ENCODE measurements around the gene SERPINA3. TPM values are rescaled to one million over a fixed set of nuclear protein-coding genes. Genes with fewer than 3 reads are reported as not detected.

The SERPINA3 gene
- total and polyA plus RNA-seq, 12 donors, result 1.0 to 408 (median 13.4) TPM

GRCh38 chr14:94649543-94650443 lies 37.6 kb downstream of the SERPINA3 start:
- no peak for DNase-seq
- TF ChIP-seq CTCF (IDR thresholded peaks at IDR 0.05), result no peak
- no peak overlapping the region for H3K27ac ChIP-seq
- intact Hi-C loops (cut with DNase I), result loop anchor here in 1 of 10 donors (5.0 kb wide), 1 partner anchor 1073 kb away; no protein-coding TSS in a partner anchor
- H3K9me3 ChIP-seq, result peaks cover 0 to 23% (median 7%) of the 10 kb centered on the region in 11 donors
- ATAC-seq, result no peak
- H3K27me3 ChIP-seq, result peaks cover 0 to 4% (median 0%) of the 10 kb centered on the region in 7 donors
- H3K4me1 ChIP-seq, result peaks cover 0 to 6% (median 0%) of the 10 kb centered on the region in 9 donors
- no peaks in the 10 kb centered on the region for H3K36me3 ChIP-seq
- WGBS, 2 donors, result 82 to 84% methylated on average over 13 of the region's 13 CpGs
- H3K4me3 ChIP-seq, result no peak overlapping the region

- peaks cover 0 to 4% (median 0%) of the 10 kb centered on the region in 7 donors for H3K27me3 ChIP-seq
- peaks cover 0 to 6% (median 0%) of the 10 kb centered on the region in 9 donors for H3K4me1 ChIP-seq
- TF ChIP-seq CTCF (IDR thresholded peaks at IDR 0.05), result no peak
- H3K9me3 ChIP-seq, result peaks cover 0 to 23% (median 7%) of the 10 kb centered on the region in 11 donors
- intact Hi-C loops (cut with DNase I), result no loop called here
- no peak overlapping the region for H3K27ac ChIP-seq
- ATAC-seq (no peak), DNase-seq (no peak)
- WGBS, 2 donors, result 66 to 69% methylated on average over 3 of the region's 3 CpGs
- no peak overlapping the region for H3K4me3 ChIP-seq
- H3K36me3 ChIP-seq, result no peaks in the 10 kb centered on the region
Measured at GRCh38 chr14:94650444-94650775, 38.2 kb downstream of the SERPINA3 start.

- Histone ChIP-seq H3K4me1 (peaks cover 0 to 6% (median 0%) of the 10 kb centered on the region in 9 donors), H3K36me3 (no peaks in the 10 kb centered on the region), H3K27me3 (peaks cover 0 to 4% (median 0%) of the 10 kb centered on the region in 7 donors), H3K9me3 (peaks cover 0 to 23% (median 7%) of the 10 kb centered on the region in 11 donors), H3K27ac (no peak overlapping the region), H3K4me3 (no peak overlapping the region)
- intact Hi-C loops (cut with DNase I), result no loop called here
- no peak for TF ChIP-seq CTCF (IDR thresholded peaks at IDR 0.05)
- WGBS, 2 donors, result 58 to 59% methylated on average over 9 of the region's 9 CpGs
- DNase-seq (no peak), ATAC-seq (peak in 3 of 8 donors; percentile 24 to 33 (median 30))
Measured at GRCh38 chr14:94650806-94651805, 38.9 kb downstream of the SERPINA3 start.

GRCh38 chr14:94653321-94653720 lies 41.1 kb downstream of the SERPINA3 start:
- no peaks in the 10 kb centered on the region for H3K4me1 ChIP-seq
- no peak for TF ChIP-seq CTCF (IDR thresholded peaks at IDR 0.05)
- 81 to 86% methylated on average over 5 of the region's 5 CpGs for WGBS, 2 donors
- ATAC-seq, result no peak
- intact Hi-C loops (cut with DNase I), result no loop called here
- H3K4me3 ChIP-seq, result no peak overlapping the region
- no peaks in the 10 kb centered on the region for H3K36me3 ChIP-seq
- peaks cover 0 to 14% (median 7%) of the 10 kb centered on the region in 11 donors for H3K9me3 ChIP-seq
- peaks cover 0 to 4% (median 0%) of the 10 kb centered on the region in 7 donors for H3K27me3 ChIP-seq
- DNase-seq, result no peak
- no peak overlapping the region for H3K27ac ChIP-seq

Measured in heart right ventricle (tissue), 16 donors.